ENCODE results near the gene C19orf53. TPM values are rescaled to one million over a fixed set of nuclear protein-coding genes. Genes with fewer than 3 reads are reported as not detected.

C19orf53 gene
- total and polyA plus RNA-seq, 2 of the 13 experiments (the other 11 are each of a cell fraction or from before 2014, with no cell fraction given), result 129 to 130 TPM

- TF ChIP-seq ZNF407 (CRISPR knock-in tag; IDR thresholded peaks at IDR 0.05; ENCODE audit: not compliant biosample characterization) (peak; percentile 63), ADNP (CRISPR knock-in tag; IDR thresholded peaks at IDR 0.05) (no peak), ZBED4 (CRISPR knock-in tag; IDR thresholded peaks at IDR 0.05; ENCODE audit: borderline replicate concordance) (no peak), SNAPC5 (CRISPR knock-in tag; IDR thresholded peaks at IDR 0.05; ENCODE audit: borderline replicate concordance) (peak; percentile 69; the same call in 1 of the 2 replicates), PRMT3 (CRISPR knock-in tag; IDR thresholded peaks at IDR 0.05; ENCODE audit: borderline replicate concordance, low read depth) (no peak; the same call in 1 of the 2 replicates), TRAFD1 (CRISPR knock-in tag; IDR thresholded peaks at IDR 0.05; ENCODE audit: borderline replicate concordance) (0 out of 2 replicates have a peak, but pooled peaks have one; percentile 46), NONO (IDR thresholded peaks at IDR 0.05) (no peak), NONO (CRISPR knock-in tag; conservative IDR thresholded peaks at IDR 0.05) (peak; percentile 94), PLRG1 (conservative IDR thresholded peaks at IDR 0.05) (no peak), ZNF660 (CRISPR knock-in tag; IDR thresholded peaks at IDR 0.05; ENCODE audit: borderline replicate concordance, low read depth) (no peak), HNF1B (CRISPR knock-in tag; IDR thresholded peaks at IDR 0.05) (peak; percentile 92)
These were observed at the start of gene C19orf53 (continued) for GRCh38 chr19:13774217-13775191.

Measured in HepG2 (cell line).